Ascending aorta (tissue), 2 donors: ENCODE measurements around the gene HDGFL2. TPM values are rescaled to one million over a fixed set of nuclear protein-coding genes. Genes with fewer than 3 reads are reported as not detected.

Experiments used
- DNase-seq, 2 donors: peaks; one replicate each; pipeline ENCODE4 v3.0.0-alpha.2; 2019; ENCODE audit warnings: low spot score in 2 of 2
- H3K27ac ChIP-seq, 2 donors: fragments of 200-600 bp; sonication (generic); one replicate each; pipeline ENCODE4 v1.5.1; 2016 to 2017; ENCODE audit warnings: mild to moderate bottlenecking in 1 of 2
- H3K27me3 ChIP-seq: fragments of 200-600 bp; sonication (generic); one replicate; pipeline ENCODE4 v1.5.1; 2017
- H3K36me3 ChIP-seq, 2 donors: fragments of 200-600 bp; sonication (generic); one replicate each; pipeline ENCODE4 v1.5.1; 2016
- H3K4me1 ChIP-seq, 2 donors: fragments of 200-600 bp; sonication (generic); one replicate each; pipeline ENCODE4 v1.5.1; 2016 to 2017; ENCODE audit warnings: mild to moderate bottlenecking in 1 of 2
- H3K4me3 ChIP-seq, 2 donors: fragments of 200-600 bp; sonication (generic); one replicate each; pipeline ENCODE4 v1.5.1; 2016 to 2017; ENCODE audit warnings: mild to moderate bottlenecking in 1 of 2
- H3K9me3 ChIP-seq, 2 donors: fragments of 200-600 bp; sonication (generic); one replicate each; pipeline ENCODE4 v1.5.1; 2016
- CTCF ChIP-seq, 3 experiments: fragments of 200-600 bp in 2 of 3; fragments of 450-650 bp in 1 of 3; sonication (generic) in 2 of 3; IDR thresholded peaks; one replicate each; pipeline ENCODE4 v1.5.1; 2016 to 2019; ENCODE audit warnings: antibody characterized with exemption in 3 of 3, mild to moderate bottlenecking in 1 of 3, moderate library complexity in 1 of 3
- intact Hi-C: fragments of 100-400 bp; cut with DNase I; formaldehyde crosslinking; loops from one replicate; pipeline ENCODE4 v1.15.1; 2023
- total RNA-seq: library from RNA; depleted of rRNA; stranded (reverse); fragments of >200 nt; gene quantifications from one replicate; pipeline ENCODE4 v1.1.0, GENCODE V29; 2016

Gene HDGFL2
- total RNA-seq, 1 donor from 2014 or later, result 15.4 TPM

DNA sequence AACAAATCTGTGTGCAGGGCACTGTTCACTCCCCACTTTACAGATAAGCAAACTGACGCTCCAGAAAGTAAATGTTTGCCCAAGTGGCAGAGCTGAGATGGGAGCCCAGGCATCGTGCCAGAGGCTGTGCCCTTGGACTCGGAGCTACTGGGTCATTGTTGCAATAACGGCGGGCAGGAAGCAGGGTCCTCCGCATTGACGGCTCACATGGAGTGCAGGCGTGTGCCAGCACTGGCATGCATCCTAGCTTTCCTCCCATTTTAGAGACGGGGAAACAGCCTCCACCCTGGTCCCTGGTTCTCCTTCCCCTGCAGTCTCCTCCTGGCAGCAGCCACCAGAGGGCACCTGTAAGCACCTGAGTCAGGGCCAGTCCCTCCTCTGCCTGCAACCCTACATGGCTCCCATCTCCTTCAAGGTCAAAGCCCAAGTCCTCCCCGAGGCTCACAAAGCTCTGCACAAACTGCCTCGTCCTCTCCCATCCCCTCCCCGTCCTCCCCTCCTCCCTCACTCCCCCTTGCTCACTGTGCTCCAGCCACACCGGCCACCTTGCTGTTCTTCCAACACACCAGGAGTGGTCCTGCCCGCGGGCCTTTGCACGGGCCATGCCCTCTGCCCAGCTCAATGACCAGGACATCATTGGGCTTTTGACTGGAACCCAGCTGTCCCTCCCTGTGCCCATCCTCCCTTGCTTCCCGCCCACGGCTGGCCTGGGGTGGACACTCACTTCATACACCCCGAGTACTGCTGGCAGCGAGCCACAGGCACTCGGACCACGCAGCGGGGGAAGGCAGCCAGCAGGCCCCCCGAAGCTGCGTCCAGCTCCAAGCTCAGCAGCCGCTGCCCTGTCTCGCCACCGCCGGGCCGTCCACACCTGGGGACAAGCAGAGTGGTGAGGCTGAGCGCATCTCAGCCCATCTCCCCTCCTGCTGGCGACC, 75.5 kb downstream of the HDGFL2 start:
- no peak overlapping the region for H3K27ac ChIP-seq
- no peak for DNase-seq
- H3K4me3 ChIP-seq, result no peak overlapping the region
- intact Hi-C loops, result no loop called here
- no peaks in the 10 kb centered on the region for H3K9me3 ChIP-seq
- no peaks in the 10 kb centered on the region for H3K4me1 ChIP-seq
- H3K36me3 ChIP-seq, result no peaks in the 10 kb centered on the region
- no peak for TF ChIP-seq CTCF (IDR thresholded peaks at IDR 0.05)
- H3K27me3 ChIP-seq, result no peaks in the 10 kb centered on the region

DNA sequence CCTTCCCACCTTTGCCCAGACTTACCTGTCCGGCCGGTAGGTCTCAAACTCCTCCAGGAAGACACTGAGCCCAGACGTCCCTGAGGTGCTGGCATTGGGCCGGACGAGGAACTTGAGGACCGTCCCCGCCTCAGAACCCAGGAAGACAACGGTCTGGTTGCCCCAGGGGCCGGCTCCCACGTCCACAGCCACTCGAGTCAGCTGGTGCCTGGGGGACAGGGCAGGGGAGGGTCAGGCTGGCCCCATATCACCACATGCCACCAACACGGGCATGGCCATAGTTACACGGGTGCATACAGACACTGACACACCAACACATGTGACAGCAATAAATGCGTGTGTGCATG, 76.1 kb downstream of the HDGFL2 start:
- Histone ChIP-seq H3K4me1 (no peaks in the 10 kb centered on the region), H3K36me3 (no peaks in the 10 kb centered on the region), H3K4me3 (no peak overlapping the region), H3K27ac (no peak overlapping the region), H3K27me3 (no peaks in the 10 kb centered on the region), H3K9me3 (no peaks in the 10 kb centered on the region)
- no peak for TF ChIP-seq CTCF (IDR thresholded peaks at IDR 0.05)
- intact Hi-C loops, result no loop called here
- DNase-seq, result no peak

GRCh38 chr19:4550018-4550417, 77.9 kb downstream of the HDGFL2 start:
- H3K27ac ChIP-seq, result no peak overlapping the region
- H3K4me3 ChIP-seq, result no peak overlapping the region
- TF ChIP-seq CTCF (IDR thresholded peaks at IDR 0.05), result no peak
- no peaks in the 10 kb centered on the region for H3K36me3 ChIP-seq
- DNase-seq, result no peak
- H3K4me1 ChIP-seq, result no peaks in the 10 kb centered on the region
- H3K9me3 ChIP-seq, result no peaks in the 10 kb centered on the region
- intact Hi-C loops, result no loop called here
- no peaks in the 10 kb centered on the region for H3K27me3 ChIP-seq

- Histone ChIP-seq H3K4me1 (no peaks in the 10 kb centered on the region), H3K27me3 (no peaks in the 10 kb centered on the region), H3K36me3 (no peaks in the 10 kb centered on the region), H3K27ac (no peak overlapping the region), H3K4me3 (no peak overlapping the region), H3K9me3 (no peaks in the 10 kb centered on the region)
- intact Hi-C loops, result no loop called here
- no peak for DNase-seq
- TF ChIP-seq CTCF (IDR thresholded peaks at IDR 0.05), result no peak
These were observed 78.5 kb downstream of the HDGFL2 start for GRCh38 chr19:4550479-4551050.

Other genes starting within 250 kb of the HDGFL2 start
- not detected for gene EBI3, start 242.8 kb upstream of the HDGFL2 start, total RNA-seq
- gene YJU2, start 225.2 kb upstream of the HDGFL2 start, total RNA-seq, result 64.6 TPM
- not detected for gene SHD, start 193.0 kb upstream of the HDGFL2 start, total RNA-seq
- not detected for gene TMIGD2, start 169.9 kb upstream of the HDGFL2 start, total RNA-seq
- gene FSD1, start 167.7 kb upstream of the HDGFL2 start, total RNA-seq, result not detected
- gene STAP2, start 133.5 kb upstream of the HDGFL2 start, total RNA-seq, result 6.6 TPM
- gene MPND, start 128.7 kb upstream of the HDGFL2 start, total RNA-seq, result 21.9 TPM
- gene SH3GL1, start 71.8 kb upstream of the HDGFL2 start, total RNA-seq, result 61.4 TPM
- gene CHAF1A, start 69.7 kb upstream of the HDGFL2 start, total RNA-seq, result 0.85 TPM
- gene UBXN6, start 14.5 kb upstream of the HDGFL2 start, total RNA-seq, result 560 TPM
- 15.1 TPM for gene PLIN4, start 46.2 kb downstream of the HDGFL2 start, total RNA-seq
- 17.1 TPM for gene PLIN5, start 62.9 kb downstream of the HDGFL2 start, total RNA-seq
- gene LRG1, start 67.7 kb downstream of the HDGFL2 start, total RNA-seq, result 3.3 TPM
- 80.6 TPM for gene SEMA6B, start 87.4 kb downstream of the HDGFL2 start, total RNA-seq
- 0.64 TPM for gene TNFAIP8L1, start 167.2 kb downstream of the HDGFL2 start, total RNA-seq
- 49.0 TPM for gene MYDGF, start 198.0 kb downstream of the HDGFL2 start, total RNA-seq